ENCODE measurements around the gene CHORDC1. TPM values are rescaled to one million over a fixed set of nuclear protein-coding genes. Genes with fewer than 3 reads are reported as not detected.

Gene CHORDC1
- total and polyA plus RNA-seq, 9 donors: 22.0 to 51.1 (median 30.5) TPM

DNA sequence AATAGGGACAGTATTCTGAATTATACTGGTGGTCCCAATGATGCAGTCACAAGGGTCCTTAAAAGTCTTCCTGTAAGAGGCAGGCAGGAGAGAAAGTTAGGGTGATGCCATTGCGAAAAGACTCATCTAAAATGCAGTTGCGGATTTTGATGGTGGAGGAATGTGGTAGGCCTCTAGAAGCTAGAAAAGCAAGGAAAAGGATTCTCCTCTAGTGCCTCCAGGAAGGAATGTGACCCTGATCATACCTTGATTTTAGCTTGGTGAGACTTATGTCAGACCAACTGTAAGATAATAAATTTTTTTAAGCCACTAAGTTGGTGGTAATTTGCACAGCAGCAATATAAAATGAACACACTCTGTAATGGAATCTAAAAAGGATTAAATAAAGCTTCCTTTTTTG lies 33.8 kb downstream of the CHORDC1 start:
- H3K27me3 ChIP-seq: no peaks in the 10 kb centered on the region
- 97 to 100% (median 99%) methylated on average over 2 of the region's 2 CpGs for WGBS, 3 donors
- no peaks in the 10 kb centered on the region for H3K4me1 ChIP-seq (ENCODE audit: insufficient read depth)
- H3K9me3 ChIP-seq: no peaks in the 10 kb centered on the region
- TF ChIP-seq, protein P1, sequence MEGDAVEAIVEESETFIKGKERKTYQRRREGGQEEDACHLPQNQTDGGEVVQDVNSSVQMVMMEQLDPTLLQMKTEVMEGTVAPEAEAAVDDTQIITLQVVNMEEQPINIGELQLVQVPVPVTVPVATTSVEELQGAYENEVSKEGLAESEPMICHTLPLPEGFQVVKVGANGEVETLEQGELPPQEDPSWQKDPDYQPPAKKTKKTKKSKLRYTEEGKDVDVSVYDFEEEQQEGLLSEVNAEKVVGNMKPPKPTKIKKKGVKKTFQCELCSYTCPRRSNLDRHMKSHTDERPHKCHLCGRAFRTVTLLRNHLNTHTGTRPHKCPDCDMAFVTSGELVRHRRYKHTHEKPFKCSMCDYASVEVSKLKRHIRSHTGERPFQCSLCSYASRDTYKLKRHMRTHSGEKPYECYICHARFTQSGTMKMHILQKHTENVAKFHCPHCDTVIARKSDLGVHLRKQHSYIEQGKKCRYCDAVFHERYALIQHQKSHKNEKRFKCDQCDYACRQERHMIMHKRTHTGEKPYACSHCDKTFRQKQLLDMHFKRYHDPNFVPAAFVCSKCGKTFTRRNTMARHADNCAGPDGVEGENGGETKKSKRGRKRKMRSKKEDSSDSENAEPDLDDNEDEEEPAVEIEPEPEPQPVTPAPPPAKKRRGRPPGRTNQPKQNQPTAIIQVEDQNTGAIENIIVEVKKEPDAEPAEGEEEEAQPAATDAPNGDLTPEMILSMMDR (IDR thresholded peaks at IDR 0.05): no peak
- no peak for TF ChIP-seq POLR2A (IDR thresholded peaks at IDR 0.05)
- TF ChIP-seq EP300 (IDR thresholded peaks at IDR 0.05): no peak
- intact Hi-C loops (cut with DNase I): no loop called here
- no peaks in the 10 kb centered on the region for H3K36me3 ChIP-seq
- H3K4me3 ChIP-seq: no peak overlapping the region
- no peak overlapping the region for H3K27ac ChIP-seq
- DNase-seq: no peak

- no peaks in the 10 kb centered on the region for H3K27me3 ChIP-seq
- H3K4me1 ChIP-seq (ENCODE audit: insufficient read depth): no peaks in the 10 kb centered on the region
- H3K9me3 ChIP-seq: no peaks in the 10 kb centered on the region
- H3K36me3 ChIP-seq: no peaks in the 10 kb centered on the region
- H3K27ac ChIP-seq: no peak overlapping the region
- 83 to 95% (median 93%) methylated on average over 3 of the region's 3 CpGs for WGBS, 3 donors
- intact Hi-C loops (cut with DNase I): no loop called here
- TF ChIP-seq, protein P1 (IDR thresholded peaks at IDR 0.05): no peak
- TF ChIP-seq POLR2A (IDR thresholded peaks at IDR 0.05) (no peak), EP300 (IDR thresholded peaks at IDR 0.05) (no peak)
- no peak overlapping the region for H3K4me3 ChIP-seq
- DNase-seq: no peak
These were observed 35.0 kb downstream of the CHORDC1 start for GRCh38 chr11:90187839-90188238.

DNA sequence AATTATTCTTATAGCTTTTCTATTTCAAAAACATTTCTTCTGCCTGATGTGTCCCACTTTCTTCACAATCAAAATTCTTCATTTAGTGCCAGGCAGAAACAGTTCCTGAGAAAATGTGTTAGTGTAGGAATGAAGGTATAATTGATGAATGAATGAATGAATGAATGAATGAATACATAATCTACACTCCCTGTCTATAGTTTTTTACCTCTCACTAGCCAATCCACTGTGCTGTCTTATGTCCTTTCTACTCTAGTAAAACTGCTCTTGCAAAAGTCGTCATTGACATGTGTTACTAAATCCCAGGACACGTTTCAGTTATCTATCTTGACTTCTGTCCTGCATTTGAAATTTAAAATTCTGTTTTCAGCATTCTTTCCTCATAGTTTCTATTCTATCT lies 42.9 kb downstream of the CHORDC1 start:
- Histone ChIP-seq H3K36me3 (no peaks in the 10 kb centered on the region), H3K27ac (no peak overlapping the region), H3K27me3 (no peaks in the 10 kb centered on the region), H3K9me3 (no peaks in the 10 kb centered on the region), H3K4me3 (no peak overlapping the region), H3K4me1 (ENCODE audit: insufficient read depth) (no peaks in the 10 kb centered on the region)
- WGBS, 3 donors: 53 to 82% (median 59%) methylated on average over 2 of the region's 2 CpGs
- intact Hi-C loops (cut with DNase I): no loop called here
- TF ChIP-seq EP300 (IDR thresholded peaks at IDR 0.05): no peak
- TF ChIP-seq, protein P1 (IDR thresholded peaks at IDR 0.05): no peak
- no peak for TF ChIP-seq POLR2A (IDR thresholded peaks at IDR 0.05)
- no peak for DNase-seq

GRCh38 chr11:90178751-90179150 lies 44.1 kb downstream of the CHORDC1 start:
- no peaks in the 10 kb centered on the region for H3K27me3 ChIP-seq
- no peaks in the 10 kb centered on the region for H3K9me3 ChIP-seq
- H3K4me3 ChIP-seq: no peak overlapping the region
- no peaks in the 10 kb centered on the region for H3K4me1 ChIP-seq (ENCODE audit: insufficient read depth)
- TF ChIP-seq EP300 (IDR thresholded peaks at IDR 0.05): no peak
- TF ChIP-seq POLR2A (IDR thresholded peaks at IDR 0.05): no peak
- TF ChIP-seq, protein P1 (IDR thresholded peaks at IDR 0.05): no peak
- intact Hi-C loops (cut with DNase I): no loop called here
- H3K27ac ChIP-seq: no peak overlapping the region
- DNase-seq: no peak
- 94 to 96% (median 96%) methylated on average over 2 of the region's 2 CpGs for WGBS, 3 donors
- no peaks in the 10 kb centered on the region for H3K36me3 ChIP-seq

Data from ovary (tissue), 9 donors.